H54 (cell line): ENCODE measurements around the gene GALNT9.

Source experiments
- DNase-seq: peaks from one replicate; pipeline ENCODE4 v3.0.0; 2011; ENCODE audit warnings: low spot score, mixed read lengths; ENCODE audit not compliant: insufficient read length
- FAIRE-seq: peaks from 3 replicates; lab custom pipeline; 2011; peaks lifted over from hg19 to GRCh38; lab: Jason Lieb, UNC
- POLR2A ChIP-seq: IDR thresholded peaks from 2 replicates; pipeline ENCODE4 v1.6.1; 2011; ENCODE audit warnings: low read depth, mild to moderate bottlenecking, low read length

GALNT9 gene

DNA sequence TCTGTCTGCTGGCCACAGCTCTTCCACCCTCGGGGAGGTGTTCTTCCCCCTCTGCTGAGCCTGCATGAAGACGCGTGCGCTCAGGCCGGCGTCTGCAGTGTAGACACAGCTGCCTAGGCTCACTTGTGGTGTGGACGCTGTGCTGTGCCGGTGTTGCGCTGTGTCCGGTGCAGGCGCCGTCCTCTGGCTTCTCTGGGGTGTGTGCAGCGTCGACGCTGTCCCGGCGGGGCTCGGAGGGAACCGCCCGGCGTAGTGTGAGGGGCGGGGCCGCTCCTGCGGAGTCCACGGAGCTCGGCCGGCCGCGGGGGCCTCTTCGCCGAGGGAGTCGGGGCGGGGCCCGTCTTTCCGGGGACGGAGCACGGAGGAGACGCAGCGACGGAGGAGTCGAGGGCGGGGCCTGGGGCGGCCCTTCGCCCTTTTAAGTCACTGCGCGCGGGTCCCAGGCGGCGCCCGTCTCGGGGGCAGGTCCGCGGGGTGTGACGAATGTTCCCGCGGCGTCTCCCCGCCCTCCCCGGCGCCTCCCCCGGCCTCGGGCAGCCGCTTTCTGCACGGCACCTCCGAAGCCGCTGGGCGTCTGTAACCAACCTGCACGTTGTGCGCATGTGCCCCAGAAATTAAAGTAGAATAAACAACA, 139.9 kb downstream of the GALNT9 start:
- peak; percentile 52 for TF ChIP-seq POLR2A
- peak; percentile 98 for DNase-seq
- FAIRE-seq, result no peak

GRCh38 chr12:132188916-132189325, 140.5 kb downstream of the GALNT9 start:
- no peak for TF ChIP-seq POLR2A
- DNase-seq (no peak), FAIRE-seq (no peak)

DNA sequence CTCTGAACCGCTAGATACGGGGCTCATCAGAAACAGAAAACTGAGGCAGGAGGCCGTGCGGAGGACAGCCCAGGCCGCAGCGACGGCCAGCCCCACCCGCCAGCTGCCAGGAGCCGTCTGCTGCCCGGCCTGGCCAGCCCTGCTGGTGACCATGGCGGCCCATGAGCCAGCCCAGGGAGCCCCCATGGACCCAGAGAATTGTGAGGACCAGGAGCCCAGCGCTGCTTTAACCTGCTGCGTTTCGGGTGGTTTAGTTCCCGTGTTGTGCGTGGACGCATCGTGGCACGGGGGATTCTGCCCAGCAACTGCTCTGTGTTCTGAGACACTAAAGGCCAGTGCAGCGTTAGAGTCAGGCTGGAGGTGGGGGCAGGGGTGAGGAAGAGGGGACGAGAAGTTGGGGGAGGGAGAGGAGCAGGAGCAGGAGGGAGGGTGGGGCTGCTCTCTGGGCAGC, 140.9 kb downstream of the GALNT9 start:
- no peak for DNase-seq
- TF ChIP-seq POLR2A, result no peak
- FAIRE-seq, result no peak

DNA sequence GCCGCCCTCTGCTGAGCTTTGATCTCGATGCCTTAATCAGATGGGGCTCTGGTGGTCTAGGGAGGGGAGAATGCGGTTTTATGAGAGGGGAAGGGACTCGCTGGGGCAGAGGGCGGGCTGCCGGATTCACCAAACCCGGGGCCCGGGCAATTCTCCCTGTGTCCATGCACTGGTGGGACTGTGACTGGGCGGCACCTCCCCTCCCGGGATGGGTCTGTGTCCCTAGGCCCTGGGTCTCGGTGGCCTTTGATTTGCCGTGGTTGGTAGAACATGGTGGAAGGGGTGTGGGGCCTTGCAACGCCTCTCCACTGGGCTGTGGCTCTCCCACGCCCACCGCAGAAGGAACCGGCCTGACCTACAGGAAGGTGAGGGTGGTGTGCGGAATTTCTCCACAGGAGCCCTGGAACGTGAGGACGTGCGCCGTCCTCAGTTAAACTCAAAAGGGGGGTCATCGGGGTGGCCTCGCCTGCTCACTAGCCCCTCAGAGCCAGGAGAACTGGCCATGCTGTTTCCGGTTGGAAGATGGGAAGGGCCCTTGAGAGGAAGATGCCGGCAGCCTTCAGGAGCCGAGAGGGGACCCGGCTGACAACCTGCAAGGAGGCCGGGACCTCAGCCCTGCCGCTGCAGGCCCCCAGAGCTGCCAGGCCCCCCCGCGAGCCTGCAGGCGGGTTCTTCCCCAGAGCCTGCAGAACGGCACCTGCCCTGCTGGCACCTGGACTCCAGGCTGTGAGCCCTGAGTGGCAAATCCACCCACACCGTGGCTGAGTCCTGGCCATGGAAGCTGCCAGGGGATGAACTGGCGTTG, 141.5 kb downstream of the GALNT9 start:
- FAIRE-seq, result no peak
- no peak for DNase-seq
- TF ChIP-seq POLR2A, result no peak

GRCh38 chr12:132186857-132187620, 142.3 kb downstream of the GALNT9 start:
- no peak for FAIRE-seq
- DNase-seq, result no peak
- no peak for TF ChIP-seq POLR2A

DNA sequence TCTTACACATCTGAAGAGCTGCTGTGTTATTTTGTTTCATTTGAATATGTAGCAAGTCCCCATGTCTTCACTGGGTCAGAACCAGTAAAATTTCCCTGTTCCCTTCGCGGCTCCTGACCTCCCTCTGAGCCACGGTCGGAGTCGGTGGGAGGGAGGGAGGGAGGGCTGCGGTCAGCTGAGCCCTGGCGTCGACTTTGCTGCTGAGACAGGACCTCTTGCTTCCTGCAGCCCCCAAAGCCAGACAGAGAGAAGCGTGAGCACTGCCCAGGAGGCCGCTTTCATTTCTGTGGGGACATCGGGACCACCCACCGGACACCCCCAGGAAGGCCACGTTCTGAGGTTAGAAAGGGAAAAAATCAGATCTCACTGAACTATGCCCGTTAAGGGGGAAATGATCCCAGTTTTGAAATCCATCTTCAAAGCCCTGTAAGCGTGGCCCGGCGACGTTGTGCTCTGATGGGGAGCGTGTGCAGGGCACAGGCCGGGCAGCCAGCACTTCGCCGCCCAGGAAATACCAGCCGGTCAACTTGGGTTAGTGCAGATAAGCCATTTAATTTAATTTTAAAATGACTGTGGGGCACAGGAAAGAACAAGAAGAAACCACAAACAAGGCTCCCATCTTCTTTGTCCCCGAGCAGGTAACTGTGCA, 143.1 kb downstream of the GALNT9 start:
- FAIRE-seq (no peak), DNase-seq (no peak)
- TF ChIP-seq POLR2A, result no peak

DNA sequence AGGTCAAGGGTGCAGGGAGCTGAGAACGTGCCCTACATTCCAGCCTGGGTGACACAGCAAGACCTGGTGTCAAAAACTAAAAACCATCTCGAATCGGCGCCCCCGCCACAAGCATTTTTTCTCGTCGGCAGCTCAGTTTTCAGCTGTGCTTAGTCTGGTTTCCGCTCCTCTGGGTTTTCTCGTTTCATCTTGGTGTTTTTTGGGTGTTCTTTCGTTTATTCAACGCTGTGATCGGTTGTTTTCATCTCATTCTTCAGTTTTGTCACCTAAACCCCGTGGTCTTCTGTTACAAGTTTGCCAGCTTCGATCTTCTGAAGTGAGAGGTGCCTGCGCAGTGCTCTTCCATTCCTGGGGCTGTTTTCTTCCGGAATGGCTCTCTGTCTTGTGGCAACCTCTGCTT, 143.7 kb downstream of the GALNT9 start:
- DNase-seq (no peak), FAIRE-seq (no peak)
- TF ChIP-seq POLR2A, result no peak

GRCh38 chr12:132182711-132183365, 146.6 kb downstream of the GALNT9 start:
- no peak for FAIRE-seq
- no peak for TF ChIP-seq POLR2A
- DNase-seq, result no peak

- FAIRE-seq, result no peak
- TF ChIP-seq POLR2A, result no peak
- no peak for DNase-seq
Observed at GRCh38 chr12:132182206-132182710, 147.1 kb downstream of the GALNT9 start.

- TF ChIP-seq POLR2A, result no peak
- FAIRE-seq (no peak), DNase-seq (no peak)
Observed at GRCh38 chr12:132181570-132182200, 147.7 kb downstream of the GALNT9 start.

GRCh38 chr12:132180648-132181546, 148.5 kb downstream of the GALNT9 start:
- no peak for FAIRE-seq
- no peak for TF ChIP-seq POLR2A
- DNase-seq, result no peak
